CD4-positive, alpha-beta T cell treated with Interleukin-21 for 1 hour (primary cell): ENCODE measurements around the gene LRBA.
"Not testable (repeated sequence)": the region's sequence is repeated elsewhere in the genome, so short reads cannot be mapped to it uniquely, and the experiment has no call there.

Experiments
- DNase-seq: peaks from one replicate; pipeline ENCODE4 v3.0.0-alpha.2; 2020

Gene LRBA

GRCh38 chr4:150557811-150558210 is 457.3 kb downstream of the LRBA start:
- DNase-seq, result not testable (repeated sequence)

GRCh38 chr4:150547154-150547838 is 467.8 kb downstream of the LRBA start:
- DNase-seq, result no peak

GRCh38 chr4:150546286-150546685 is 468.8 kb downstream of the LRBA start:
- DNase-seq, result no peak

- DNase-seq, result no peak
Observed at GRCh38 chr4:150543042-150543441, 472.0 kb downstream of the LRBA start.

- no peak for DNase-seq
Observed at GRCh38 chr4:150541681-150542080, 473.4 kb downstream of the LRBA start.

- DNase-seq, result no peak
Observed at GRCh38 chr4:150540959-150541360, 474.1 kb downstream of the LRBA start.

- no peak for DNase-seq
Observed at GRCh38 chr4:150540536-150540935, 474.5 kb downstream of the LRBA start.

GRCh38 chr4:150537911-150538310 is 477.2 kb downstream of the LRBA start:
- not testable (repeated sequence) for DNase-seq

- DNase-seq, result no peak
Observed at GRCh38 chr4:150534818-150535217, 480.3 kb downstream of the LRBA start.

- DNase-seq, result no peak
Observed at GRCh38 chr4:150533673-150534072, 481.4 kb downstream of the LRBA start.

- DNase-seq, result no peak
Observed at GRCh38 chr4:150525321-150525868, 489.7 kb downstream of the LRBA start.

- DNase-seq, result no peak
Observed at GRCh38 chr4:150518559-150518958, 496.5 kb downstream of the LRBA start.

- no peak for DNase-seq
Observed at GRCh38 chr4:150515135-150515534, 499.9 kb downstream of the LRBA start.

- DNase-seq, result no peak
Observed at GRCh38 chr4:150514709-150515108, 500.4 kb downstream of the LRBA start.

- DNase-seq, result no peak
Observed at GRCh38 chr4:150510176-150510865, 504.8 kb downstream of the LRBA start.

- DNase-seq, result not testable (repeated sequence)
Observed at GRCh38 chr4:150507656-150508055, 507.4 kb downstream of the LRBA start.

GRCh38 chr4:150501983-150502382 is 513.1 kb downstream of the LRBA start:
- DNase-seq, result no peak

GRCh38 chr4:150501009-150501727 is 513.9 kb downstream of the LRBA start:
- DNase-seq, result no peak

GRCh38 chr4:150497612-150498011 is 517.5 kb downstream of the LRBA start:
- no peak for DNase-seq

- no peak for DNase-seq
Observed at GRCh38 chr4:150495550-150495949, 519.5 kb downstream of the LRBA start.

GRCh38 chr4:150493851-150494250 is 521.2 kb downstream of the LRBA start:
- DNase-seq, result no peak

GRCh38 chr4:150491132-150492049 is 523.7 kb downstream of the LRBA start:
- no peak for DNase-seq

- DNase-seq, result no peak
Observed at GRCh38 chr4:150482581-150482980, 532.5 kb downstream of the LRBA start.
